Common myeloid progenitor, CD34-positive (primary cell): Measurements from ENCODE around the gene PRKN.

ENCODE experiments used
- CTCF ChIA-PET: fragments of 350-600 bp; sonication (Branson Sonifier 250); formaldehyde crosslinking; loops from one replicate; lab custom pipeline; 2021; ENCODE audit warnings: antibody characterized with exemption; lab: Charles Lee
- POLR2A ChIA-PET: fragments of 350-600 bp; sonication (Branson Sonifier 250); formaldehyde crosslinking; loops from one replicate; lab custom pipeline; 2021; ENCODE audit warnings: antibody characterized with exemption; lab: Charles Lee
- DNase-seq, 3 donors: peaks; one replicate each; pipeline versions ENCODE4 v3.0.0 to v3.0.0-alpha.2; 2013
- H3K27ac ChIP-seq, 2 experiments: 1 replicate in 1 of 2; 2 replicates in 1 of 2; pipeline ENCODE4 v1.7.0; 2013; ENCODE audit warnings: inconsistent platforms in 2 of 2, low read length in 2 of 2, mild to moderate bottlenecking in 2 of 2, low read depth in 1 of 2, moderate library complexity in 1 of 2; ENCODE audit not compliant: severe bottlenecking in 2 of 2, insufficient read depth in 1 of 2, poor library complexity in 1 of 2
- H3K27me3 ChIP-seq, 5 experiments: replicated peaks in 2 of 5; 1 replicate in 3 of 5; 2 replicates in 2 of 5; pipeline versions ENCODE4 v1.6.1 to v1.7.0; 2013; ENCODE audit warnings: low read length in 4 of 5, mild to moderate bottlenecking in 2 of 5, moderate library complexity in 2 of 5, inconsistent platforms in 1 of 5; ENCODE audit not compliant: insufficient read depth in 5 of 5, control insufficient read depth in 4 of 5
- H3K36me3 ChIP-seq, 4 experiments: 1 replicate in 2 of 4; 2 replicates in 2 of 4; pipeline versions ENCODE4 v1.6.1 to v1.7.0; 2013; ENCODE audit warnings: low read length in 3 of 4, control low read depth in 1 of 4, mild to moderate bottlenecking in 1 of 4; ENCODE audit not compliant: control insufficient read depth in 4 of 4, insufficient read depth in 4 of 4
- H3K4me1 ChIP-seq, 4 experiments: 1 replicate in 3 of 4; 2 replicates in 1 of 4; pipeline versions ENCODE4 v1.6.1 to v1.7.1; 2013; ENCODE audit warnings: low read length in 3 of 4, mild to moderate bottlenecking in 3 of 4, control low read depth in 1 of 4, inconsistent platforms in 1 of 4, moderate library complexity in 1 of 4; ENCODE audit not compliant: control insufficient read depth in 4 of 4, insufficient read depth in 4 of 4; ENCODE audit errors: control extremely low read depth in 1 of 4
- H3K4me3 ChIP-seq, 7 experiments: 1 replicate in 4 of 7; 2 replicates in 3 of 7; pipeline versions ENCODE4 v1.5.1 to v1.7.0; 2013; ENCODE audit warnings: mild to moderate bottlenecking in 7 of 7, low read length in 6 of 7, moderate library complexity in 6 of 7, inconsistent platforms in 2 of 7, low read depth in 2 of 7, control low read depth in 1 of 7; ENCODE audit not compliant: insufficient read depth in 4 of 7, control insufficient read depth in 1 of 7; ENCODE audit errors: extremely low read depth in 1 of 7
- H3K9me3 ChIP-seq, 5 experiments: 1 replicate in 4 of 5; 2 replicates in 1 of 5; pipeline versions ENCODE4 v1.6.1 to v1.7.1; 2013; ENCODE audit warnings: low read length in 4 of 5, mild to moderate bottlenecking in 2 of 5, inconsistent platforms in 1 of 5, low read depth in 1 of 5, moderate library complexity in 1 of 5; ENCODE audit not compliant: control insufficient read depth in 4 of 5, insufficient read depth in 2 of 5; ENCODE audit errors: control extremely low read depth in 1 of 5
- WGBS: methylation state at CpG from one replicate; pipeline ENCODE4 v1.1.5; 2013; ENCODE audit not compliant: insufficient coverage; 5-methylcytosine and 5-hydroxymethylcytosine counted together

Gene PRKN

DNA sequence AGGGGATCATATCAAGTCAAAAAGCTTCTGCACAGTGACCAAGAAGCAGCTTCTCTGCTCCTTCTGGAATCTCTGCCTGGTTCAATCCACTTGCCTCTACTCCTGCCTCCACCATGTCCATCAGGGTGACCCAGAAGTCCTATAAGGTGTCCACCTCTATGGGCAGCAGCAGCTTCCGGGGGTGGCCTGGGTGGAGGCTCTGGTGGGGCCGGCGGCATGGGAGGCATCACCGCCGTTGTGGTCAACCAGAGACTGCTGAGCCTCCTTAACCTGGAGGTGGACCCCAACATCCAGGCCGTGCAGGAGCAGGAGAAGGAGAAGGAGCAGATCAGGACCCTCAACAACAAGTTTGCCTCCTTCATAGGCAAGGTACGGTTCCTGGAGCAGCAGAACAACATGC, 159.3 kb downstream of the PRKN start:
- DNase-seq: no peak
- H3K27ac ChIP-seq: no peak overlapping the region
- no peaks in the 10 kb centered on the region for H3K4me1 ChIP-seq
- no peaks in the 10 kb centered on the region for H3K36me3 ChIP-seq
- H3K4me3 ChIP-seq: no peak overlapping the region
- peaks cover 0 to 14% (median 0%) of the 10 kb centered on the region in 5 experiments for H3K9me3 ChIP-seq
- ChIA-PET CTCF (no interaction called here), POLR2A (no interaction called here)
- 89% methylated on average over 3 of the region's 7 CpGs for WGBS
- H3K27me3 ChIP-seq: no peaks in the 10 kb centered on the region

DNA sequence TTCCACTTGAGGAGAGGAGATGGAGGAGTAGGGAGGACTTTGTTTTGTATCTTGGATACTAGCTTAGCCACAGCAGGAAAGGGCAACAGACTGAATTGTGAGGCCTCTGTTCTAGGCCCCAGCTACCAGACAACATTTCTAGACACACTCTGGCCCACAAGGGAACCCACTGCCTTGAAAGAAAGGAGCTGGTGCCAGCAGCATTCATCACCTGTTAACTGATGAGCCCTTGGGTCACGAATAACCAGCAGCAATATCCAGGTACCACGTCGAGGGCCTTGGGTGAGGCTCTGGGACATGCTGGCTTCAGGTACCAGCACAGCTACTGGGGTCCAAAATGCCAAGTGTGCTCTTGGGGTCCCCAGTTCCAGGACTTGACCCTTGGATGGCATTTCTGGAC, 165.5 kb downstream of the PRKN start:
- DNase-seq: no peak
- WGBS: 97% methylated on average over 3 of the region's 3 CpGs
- Histone ChIP-seq H3K27ac (no peak overlapping the region), H3K27me3 (no peaks in the 10 kb centered on the region), H3K4me1 (no peaks in the 10 kb centered on the region), H3K36me3 (no peaks in the 10 kb centered on the region), H3K9me3 (peaks cover 0 to 4% (median 0%) of the 10 kb centered on the region in 5 experiments), H3K4me3 (no peak overlapping the region)
- POLR2A ChIA-PET: no interaction called here
- CTCF ChIA-PET: no interaction called here

DNA sequence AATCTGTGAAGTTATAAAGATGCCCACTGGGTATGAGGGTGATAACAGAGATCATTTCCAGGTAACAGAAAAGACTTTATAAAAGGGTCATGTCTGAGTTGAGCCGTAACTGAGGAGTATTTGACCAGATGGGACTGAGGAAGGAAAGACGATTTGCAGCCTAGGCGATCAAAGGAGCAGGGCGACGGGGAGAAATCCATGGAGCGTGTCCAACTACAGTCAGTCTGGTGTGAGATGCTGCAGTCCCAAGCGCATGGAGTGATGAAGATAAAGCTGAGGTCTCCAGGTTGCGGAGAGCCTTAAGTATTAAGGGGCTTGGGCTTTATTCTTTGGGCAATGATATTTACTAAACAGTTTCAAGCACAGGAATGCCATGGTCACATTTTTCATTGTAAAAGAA, 166.7 kb downstream of the PRKN start:
- Histone ChIP-seq H3K27ac (no peak overlapping the region), H3K27me3 (no peaks in the 10 kb centered on the region), H3K36me3 (no peaks in the 10 kb centered on the region), H3K4me3 (no peak overlapping the region), H3K4me1 (no peaks in the 10 kb centered on the region), H3K9me3 (peaks cover 0 to 4% (median 0%) of the 10 kb centered on the region in 5 experiments)
- ChIA-PET POLR2A (no interaction called here), CTCF (no interaction called here)
- 98% methylated on average over 7 of the region's 8 CpGs for WGBS
- no peak for DNase-seq

DNA sequence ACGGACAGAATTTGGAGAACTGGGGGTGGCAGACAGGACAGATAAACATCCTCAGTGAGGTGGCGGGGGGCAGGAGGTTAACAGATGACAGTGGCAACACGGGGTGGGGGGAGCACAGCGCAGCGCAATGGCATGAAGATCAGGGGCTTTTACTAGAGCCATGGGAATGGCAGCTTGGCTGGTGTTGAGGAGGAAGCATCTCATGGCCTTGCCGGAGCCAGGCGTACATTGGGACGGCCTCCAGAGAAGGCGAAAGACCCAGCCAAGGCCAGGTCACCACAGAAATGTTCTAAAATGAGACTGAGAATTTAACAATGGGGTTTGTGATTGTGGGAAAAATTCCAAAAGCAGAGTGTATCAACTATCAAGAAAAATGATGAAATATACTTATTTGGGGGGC, 173.0 kb downstream of the PRKN start:
- POLR2A ChIA-PET: no interaction called here
- H3K27me3 ChIP-seq: no peaks in the 10 kb centered on the region
- no peak overlapping the region for H3K27ac ChIP-seq
- no peak for DNase-seq
- no peaks in the 10 kb centered on the region for H3K4me1 ChIP-seq
- 88% methylated on average over 6 of the region's 9 CpGs for WGBS
- no peaks in the 10 kb centered on the region for H3K9me3 ChIP-seq
- H3K36me3 ChIP-seq: no peaks in the 10 kb centered on the region
- H3K4me3 ChIP-seq: no peak overlapping the region
- CTCF ChIA-PET: no interaction called here

DNA sequence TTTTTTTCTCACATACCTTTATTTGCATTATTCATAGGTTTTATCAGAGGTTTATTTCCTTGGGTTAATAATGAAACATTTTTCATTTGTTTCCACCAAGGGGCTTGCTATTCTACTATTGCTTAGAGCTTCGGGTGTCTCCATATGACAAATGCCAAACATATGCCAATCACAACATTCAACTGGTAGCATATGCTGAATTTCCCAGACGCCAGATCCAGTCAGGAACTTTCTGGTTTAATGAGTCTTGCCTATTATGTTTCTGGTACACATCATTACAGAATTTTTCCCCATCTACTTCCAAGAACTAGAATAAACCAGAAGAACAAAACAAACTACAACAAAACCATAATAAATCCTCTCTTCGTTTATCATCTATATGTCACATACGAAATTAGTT, 180.7 kb downstream of the PRKN start:
- POLR2A ChIA-PET: no interaction called here

DNA sequence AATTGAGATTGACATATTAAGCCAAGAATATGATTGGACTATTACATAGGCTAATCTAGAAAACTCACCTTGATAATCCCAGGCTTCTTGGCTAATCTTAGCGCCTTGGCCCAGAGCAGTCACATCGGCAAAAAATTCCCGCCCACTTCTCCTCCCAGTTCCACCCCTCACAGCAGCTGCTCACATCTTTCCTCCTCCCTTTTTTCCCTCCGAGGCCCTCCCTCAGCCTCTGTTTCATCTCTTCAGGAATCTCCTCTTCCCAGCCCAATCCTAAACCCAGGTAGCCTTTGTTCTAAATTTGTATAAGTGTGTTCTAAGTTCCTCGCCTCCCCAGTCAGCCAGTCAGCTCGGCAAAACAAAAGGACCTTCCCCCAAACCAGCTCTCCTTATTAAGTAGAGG, 184.3 kb downstream of the PRKN start:
- no peak for DNase-seq
- Histone ChIP-seq H3K4me3 (no peak overlapping the region), H3K27me3 (no peaks in the 10 kb centered on the region), H3K27ac (no peak overlapping the region), H3K4me1 (no peaks in the 10 kb centered on the region), H3K36me3 (no peaks in the 10 kb centered on the region), H3K9me3 (no peaks in the 10 kb centered on the region)
- WGBS: 100% methylated on average over 3 of the region's 6 CpGs
- ChIA-PET CTCF (no interaction called here), POLR2A (no interaction called here)

More for the DNA sequence above, 180.7 kb downstream of the PRKN start:
- Histone ChIP-seq H3K4me1 (no peaks in the 10 kb centered on the region), H3K4me3 (no peak overlapping the region), H3K27me3 (no peaks in the 10 kb centered on the region), H3K27ac (no peak overlapping the region), H3K36me3 (no peaks in the 10 kb centered on the region), H3K9me3 (no peaks in the 10 kb centered on the region)
- CTCF ChIA-PET: no interaction called here
- no peak for DNase-seq
- 93% methylated on average over 2 of the region's 4 CpGs for WGBS

DNA sequence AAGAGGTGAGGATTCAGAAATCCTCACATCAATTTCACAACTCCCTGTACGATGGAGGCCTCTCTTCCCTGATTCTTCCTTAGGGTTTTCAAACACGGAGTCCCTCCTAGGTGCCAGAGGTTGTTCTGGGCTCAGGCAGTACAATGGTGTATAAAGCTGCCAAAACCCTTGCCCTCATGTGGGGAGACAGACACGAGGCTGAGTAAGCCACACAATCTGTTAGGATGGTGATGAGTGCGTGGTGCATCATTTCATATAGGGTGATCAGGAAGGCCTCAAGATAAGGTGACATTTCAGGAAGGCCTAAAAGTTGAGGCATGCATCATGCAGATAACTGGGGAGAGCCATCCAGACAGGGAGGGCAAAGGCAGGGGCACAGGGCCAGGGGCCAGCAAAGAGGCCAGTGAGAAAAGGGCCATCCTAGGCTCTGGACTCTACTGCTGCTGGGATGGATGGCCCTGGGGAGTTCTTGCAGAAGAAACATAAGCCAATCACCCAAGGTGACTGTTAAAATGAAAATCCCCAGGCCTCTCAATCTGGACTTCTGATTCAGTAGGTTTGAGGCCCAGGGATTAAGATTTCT, 186.5 kb downstream of the PRKN start:
- Histone ChIP-seq H3K27me3 (no peaks in the 10 kb centered on the region), H3K36me3 (no peaks in the 10 kb centered on the region), H3K9me3 (no peaks in the 10 kb centered on the region), H3K4me3 (no peak overlapping the region), H3K4me1 (no peaks in the 10 kb centered on the region), H3K27ac (no peak overlapping the region)
- WGBS: 95% methylated on average over 3 of the region's 4 CpGs
- ChIA-PET CTCF (no interaction called here), POLR2A (no interaction called here)
- DNase-seq: no peak
